HEK293 (cell line): Measurements from ENCODE around the gene PGP.
A peak's percentile ranks its signal among the peaks of the same experiment; 100 is the strongest.

Experiments used
- CTCF ChIA-PET: fragments of 350-600 bp; formaldehyde crosslinking; extraction: SDS; loops from one replicate; lab custom pipeline; 2021; ENCODE audit warnings: antibody characterized with exemption; lab: Yijun Ruan, JAX
- POLR2A ChIA-PET: fragments of 300-600 bp; formaldehyde crosslinking; extraction: SDS; loops from one replicate; lab custom pipeline; 2020; ENCODE audit warnings: antibody characterized with exemption, inconsistent platforms; lab: Yijun Ruan, JAX
- H3K27ac ChIP-seq: fragments of 200-500 bp; sonication (Bioruptor generic); 2 replicates; pipeline ENCODE4 v1.5.1; 2014; ENCODE audit warnings: low read depth, low read length, control low read depth, inconsistent platforms; ENCODE audit errors: extremely low read depth
- H3K36me3 ChIP-seq, 2 experiments: fragments of 200-500 bp in 1 of 2; sonication (Bioruptor generic) in 1 of 2; 1 replicate in 1 of 2; 2 replicates in 1 of 2; pipeline ENCODE4 v1.5.1; 2014 to 2017; ENCODE audit warnings: inconsistent platforms in 2 of 2, low read length in 2 of 2; ENCODE audit not compliant: control insufficient read depth in 2 of 2, insufficient read depth in 1 of 2
- H3K4me1 ChIP-seq: fragments of 200-500 bp; sonication (Bioruptor generic); 2 replicates; pipeline ENCODE4 v1.5.1; 2014; ENCODE audit warnings: mild to moderate bottlenecking, low read length, inconsistent platforms; ENCODE audit not compliant: control insufficient read depth, insufficient read depth
- H3K4me3 ChIP-seq: 2 replicates; pipeline ENCODE4 v1.5.1; 2011; ENCODE audit warnings: low read depth, mild to moderate bottlenecking, control low read depth, low read length, moderate library complexity
- H3K9me3 ChIP-seq: fragments of 200-500 bp; sonication (Bioruptor generic); 2 replicates; pipeline ENCODE4 v1.5.1; 2014; ENCODE audit warnings: low read depth, low read length, inconsistent platforms; ENCODE audit not compliant: control insufficient read depth, insufficient read depth
- BCL6B ChIP-seq: fragments of 450-650 bp; formaldehyde crosslinking; IDR thresholded peaks from 2 replicates; pipeline ENCODE4 v1.5.1; 2017; ENCODE audit warnings: missing biosample characterization, missing genetic modification characterization
- HIC1 ChIP-seq: fragments of 450-650 bp; formaldehyde crosslinking; IDR thresholded peaks from 2 replicates; pipeline ENCODE4 v1.5.1; 2016; ENCODE audit warnings: missing biosample characterization, missing genetic modification characterization
- HOXA7 ChIP-seq: sonication (generic); formaldehyde crosslinking; IDR thresholded peaks from 2 replicates; pipeline ENCODE4 v1.8.1; 2022; ENCODE audit warnings: missing genetic modification reagents, borderline replicate concordance
- KLF16 ChIP-seq: fragments of 450-650 bp; formaldehyde crosslinking; IDR thresholded peaks from 2 replicates; pipeline ENCODE4 v1.5.1; 2017; ENCODE audit warnings: missing biosample characterization, missing genetic modification characterization
- KLF8 ChIP-seq: fragments of 450-650 bp; formaldehyde crosslinking; IDR thresholded peaks from 2 replicates; pipeline ENCODE4 v1.5.1; 2016; ENCODE audit warnings: missing biosample characterization, missing genetic modification characterization
- SCRT2 ChIP-seq: fragments of 450-650 bp; formaldehyde crosslinking; IDR thresholded peaks from 2 replicates; pipeline ENCODE4 v1.5.1; 2016; ENCODE audit warnings: missing biosample characterization, missing genetic modification characterization
- ZFP3 ChIP-seq: fragments of 450-650 bp; formaldehyde crosslinking; IDR thresholded peaks from 2 replicates; pipeline ENCODE4 v1.5.1; 2016; ENCODE audit warnings: low read depth, missing biosample characterization, missing genetic modification characterization
- ZFP69B ChIP-seq: fragments of 450-650 bp; formaldehyde crosslinking; IDR thresholded peaks from 2 replicates; pipeline ENCODE4 v1.5.1; 2016; ENCODE audit warnings: missing biosample characterization, missing genetic modification characterization
- ZNF10 ChIP-seq: fragments of 450-650 bp; formaldehyde crosslinking; IDR thresholded peaks from 2 replicates; pipeline ENCODE4 v1.5.1; 2017; ENCODE audit warnings: missing biosample characterization, missing genetic modification characterization
- ZNF112 ChIP-seq: fragments of 450-650 bp; formaldehyde crosslinking; IDR thresholded peaks from 2 replicates; pipeline ENCODE4 v1.5.0; 2017; ENCODE audit warnings: missing biosample characterization, missing genetic modification characterization
- ZNF121 ChIP-seq: fragments of 450-650 bp; formaldehyde crosslinking; IDR thresholded peaks from 2 replicates; pipeline ENCODE4 v1.5.1; 2016; ENCODE audit warnings: missing biosample characterization, missing genetic modification characterization
- ZNF311 ChIP-seq: fragments of 450-650 bp; formaldehyde crosslinking; IDR thresholded peaks from 2 replicates; pipeline ENCODE4 v1.5.1; 2017; ENCODE audit warnings: missing biosample characterization, missing genetic modification characterization, borderline replicate concordance
- ZNF350 ChIP-seq: fragments of 450-650 bp; formaldehyde crosslinking; IDR thresholded peaks from 2 replicates; pipeline ENCODE4 v1.5.0; 2017; ENCODE audit warnings: missing biosample characterization, mild to moderate bottlenecking, missing genetic modification characterization
- ZNF416 ChIP-seq: fragments of 450-650 bp; formaldehyde crosslinking; IDR thresholded peaks from 2 replicates; pipeline ENCODE4 v1.5.1; 2016; ENCODE audit warnings: missing biosample characterization, missing genetic modification characterization
- ZNF558 ChIP-seq: fragments of 450-650 bp; formaldehyde crosslinking; IDR thresholded peaks from 2 replicates; pipeline ENCODE4 v1.5.1; 2016; ENCODE audit warnings: missing biosample characterization, missing genetic modification characterization
- ZNF561 ChIP-seq: fragments of 450-650 bp; IDR thresholded peaks from 2 replicates; pipeline ENCODE4 v1.5.1; 2018; ENCODE audit warnings: missing biosample characterization, missing genetic modification characterization, borderline replicate concordance
- ZNF600 ChIP-seq: fragments of 450-650 bp; formaldehyde crosslinking; IDR thresholded peaks from 2 replicates; pipeline ENCODE4 v1.5.1; 2016; ENCODE audit warnings: missing biosample characterization, missing genetic modification characterization
- ZNF645 ChIP-seq: fragments of 450-650 bp; formaldehyde crosslinking; IDR thresholded peaks from 2 replicates; pipeline ENCODE4; 2016; ENCODE audit warnings: missing biosample characterization, missing genetic modification characterization
- ZNF658 ChIP-seq: fragments of 450-650 bp; formaldehyde crosslinking; IDR thresholded peaks from 2 replicates; pipeline ENCODE4; 2016; ENCODE audit warnings: missing biosample characterization, missing genetic modification characterization
- ZNF677 ChIP-seq: fragments of 450-650 bp; IDR thresholded peaks from 2 replicates; pipeline ENCODE4 v1.5.0; 2018; ENCODE audit warnings: missing biosample characterization, mild to moderate bottlenecking, missing genetic modification characterization, moderate library complexity
- ZNF692 ChIP-seq: fragments of 450-650 bp; formaldehyde crosslinking; IDR thresholded peaks from 2 replicates; pipeline ENCODE4 v1.5.1; 2016; ENCODE audit warnings: missing biosample characterization, missing genetic modification characterization
- ZNF785 ChIP-seq: fragments of 450-650 bp; formaldehyde crosslinking; IDR thresholded peaks from 2 replicates; pipeline ENCODE4 v1.5.1; 2016; ENCODE audit warnings: missing biosample characterization, missing genetic modification characterization
- ZSCAN5A ChIP-seq: fragments of 450-650 bp; formaldehyde crosslinking; IDR thresholded peaks from 2 replicates; pipeline ENCODE4 v1.5.1; 2016; ENCODE audit warnings: missing biosample characterization, missing genetic modification characterization
- ZXDB ChIP-seq: fragments of 450-650 bp; formaldehyde crosslinking; IDR thresholded peaks from 2 replicates; pipeline ENCODE4 v1.5.1; 2016; ENCODE audit warnings: missing biosample characterization, missing genetic modification characterization

PGP gene

GRCh38 chr16:2186064-2186463 is 28.6 kb downstream of the PGP start:
- Histone ChIP-seq H3K4me1 (no peaks in the 10 kb centered on the region), H3K9me3 (no peaks in the 10 kb centered on the region), H3K4me3 (no peak overlapping the region), H3K27ac (no peak overlapping the region), H3K36me3 (peaks cover 0 to 16% of the 10 kb centered on the region in 2 experiments; a peak in 1 of 3 replicates)
- ChIA-PET POLR2A (interaction anchor here (1.8 kb wide), 1 partner anchor 31 kb away, joined by 5 read pairs; the partner anchor contains the start of gene TRAF7), CTCF (no interaction called here)
- TF ChIP-seq ZSCAN5A (tag by site-specific recombination), result no peak
- 0 out of 2 replicates have a peak, but pooled peaks have one; percentile 29 for TF ChIP-seq ZNF121 (tag by site-specific recombination)

- POLR2A ChIA-PET, result interaction anchor here (1.8 kb wide), 1 partner anchor 30 kb away, joined by 5 read pairs; the partner anchor contains the start of gene TRAF7
- peaks cover 0 to 16% of the 10 kb centered on the region in 2 experiments; a peak in 1 of 3 replicates for H3K36me3 ChIP-seq
These were observed 29.7 kb downstream of the PGP start for GRCh38 chr16:2184962-2185361.

GRCh38 chr16:2184346-2184745 is 30.3 kb downstream of the PGP start:
- Histone ChIP-seq H3K4me3 (no peak overlapping the region), H3K36me3 (peaks cover 0 to 16% of the 10 kb centered on the region in 2 experiments; a peak in 1 of 3 replicates), H3K9me3 (no peaks in the 10 kb centered on the region), H3K27ac (no peak overlapping the region), H3K4me1 (no peaks in the 10 kb centered on the region)
- ChIA-PET POLR2A (no interaction called here), CTCF (no interaction called here)
- TF ChIP-seq HIC1 (tag by site-specific recombination), result peak; percentile 68; the same call in 1 of the 2 replicates
- TF ChIP-seq ZNF692 (tag by site-specific recombination), result no peak
- no peak for TF ChIP-seq ZNF311 (tag by site-specific recombination)
- TF ChIP-seq ZNF600 (tag by site-specific recombination), result peak; percentile 61
- TF ChIP-seq ZFP69B (tag by site-specific recombination), result no peak

More at GRCh38 chr16:2184962-2185361, 29.7 kb downstream of the PGP start:
- TF ChIP-seq HOXA7, result no peak
- no peak for TF ChIP-seq SCRT2 (tag by site-specific recombination)
- no peak for TF ChIP-seq ZFP3 (tag by site-specific recombination)
- no peak for TF ChIP-seq ZXDB (tag by site-specific recombination)
- TF ChIP-seq ZNF677 (tag by site-specific recombination), result no peak
- TF ChIP-seq ZNF692 (tag by site-specific recombination), result no peak
- no peak for TF ChIP-seq BCL6B
- no peak for TF ChIP-seq KLF8 (tag by site-specific recombination)
- TF ChIP-seq ZNF10 (tag by site-specific recombination), result no peak
- TF ChIP-seq ZNF785 (tag by site-specific recombination), result no peak
- no peak for TF ChIP-seq ZNF645 (tag by site-specific recombination)
- TF ChIP-seq ZNF561, result no peak
- TF ChIP-seq ZNF658 (tag by site-specific recombination), result no peak
- no peak for TF ChIP-seq ZNF558 (tag by site-specific recombination)
- no peak for TF ChIP-seq ZNF350
- TF ChIP-seq ZNF416 (tag by site-specific recombination), result no peak
- no peak for TF ChIP-seq ZNF112 (tag by site-specific recombination)
- no peak for TF ChIP-seq KLF16
- no peak for TF ChIP-seq ZFP69B (tag by site-specific recombination)
- no peak for TF ChIP-seq ZNF121 (tag by site-specific recombination)
- Histone ChIP-seq H3K4me1 (no peaks in the 10 kb centered on the region), H3K27ac (no peak overlapping the region), H3K9me3 (no peaks in the 10 kb centered on the region), H3K4me3 (no peak overlapping the region)
- CTCF ChIA-PET, result interaction anchor here (0.7 kb wide), 1 partner anchor 12 kb away, joined by 5 read pairs; no protein-coding TSS in a partner anchor
